Neural cell (in vitro differentiated cells): ENCODE measurements around the gene UNK. TPM values are rescaled to one million over a fixed set of nuclear protein-coding genes. Genes with fewer than 3 reads are reported as not detected.

Experiments used
- H2AFZ ChIP-seq: fragments of 200-600, 300-800 bp; sonication (generic), shearing (Covaris generic); 2 replicates; pipeline ENCODE4 v1.6.0; 2014; ENCODE audit warnings: low read depth, mild to moderate bottlenecking, antibody characterized with exemption, low read length, moderate library complexity
- H3F3A ChIP-seq: fragments of 200-600 bp; shearing (Covaris generic); 2 replicates; pipeline ENCODE4 v1.6.1; 2016; ENCODE audit warnings: mild to moderate bottlenecking, moderate library complexity, mixed read lengths, antibody characterized with exemption, low read length; ENCODE audit not compliant: insufficient read depth, poor library complexity, severe bottlenecking
- H3K27ac ChIP-seq: fragments of 200-600, 300-800 bp; sonication (generic), shearing (Covaris generic); 2 replicates; pipeline ENCODE4 v1.5.1; 2014; ENCODE audit warnings: mild to moderate bottlenecking, low read length, moderate library complexity
- H3K27me3 ChIP-seq: fragments of 300-800, 200-600 bp; sonication (generic), shearing (Covaris generic); 2 replicates; pipeline ENCODE4 v1.6.0; 2014; ENCODE audit warnings: mild to moderate bottlenecking, low read depth, low read length, moderate library complexity; ENCODE audit not compliant: insufficient read depth
- H3K36me3 ChIP-seq: fragments of 300-800, 200-600 bp; sonication (generic), shearing (Covaris generic); 2 replicates; pipeline ENCODE4 v1.5.1; 2014; ENCODE audit warnings: mild to moderate bottlenecking, antibody characterized with exemption, low read length, moderate library complexity; ENCODE audit not compliant: insufficient read depth
- H3K4me2 ChIP-seq: fragments of 300-800, 200-600 bp; sonication (generic), shearing (Covaris generic); 2 replicates; pipeline ENCODE4 v1.6.0; 2014; ENCODE audit warnings: mild to moderate bottlenecking, low read length
- H3K4me3 ChIP-seq: fragments of 300-800, 200-600 bp; sonication (generic), shearing (Covaris generic); 2 replicates; pipeline ENCODE4 v1.5.1; 2014; ENCODE audit warnings: mild to moderate bottlenecking, low read length, moderate library complexity
- H3K79me2 ChIP-seq: fragments of 200-600 bp; shearing (Covaris generic); replicated peaks from 2 replicates; pipeline ENCODE4 v1.6.0; 2014; ENCODE audit warnings: mild to moderate bottlenecking, low read length, moderate library complexity; ENCODE audit not compliant: insufficient read depth
- H3K9ac ChIP-seq: fragments of 300-800, 200-600 bp; sonication (generic), shearing (Covaris generic); 2 replicates; pipeline ENCODE4 v1.6.1; 2016; ENCODE audit warnings: mild to moderate bottlenecking, low read length, mixed read lengths
- H3K9me2 ChIP-seq: fragments of 200-600 bp; shearing (Covaris generic); 2 replicates; pipeline ENCODE4 v1.6.1; 2016; ENCODE audit warnings: mild to moderate bottlenecking, low read length, mixed read lengths; ENCODE audit not compliant: insufficient read depth
- H3K9me3 ChIP-seq: fragments of 200-600, 300-800 bp; sonication (generic), shearing (Covaris generic); 2 replicates; pipeline ENCODE4 v1.6.1; 2016; ENCODE audit warnings: mild to moderate bottlenecking, mixed run types, low read length, moderate library complexity, mixed read lengths
- H4K20me1 ChIP-seq: fragments of 200-600 bp; shearing (Covaris generic); 2 replicates; pipeline ENCODE4 v1.6.1; 2016; ENCODE audit warnings: mild to moderate bottlenecking, mixed run types; ENCODE audit not compliant: insufficient read depth
- EP300 ChIP-seq: fragments of 450-650 bp; conservative IDR thresholded peaks from 2 replicates; pipeline ENCODE4 v1.6.1; 2014; ENCODE audit warnings: antibody characterized with exemption, mild to moderate bottlenecking, moderate library complexity; ENCODE audit not compliant: poor library complexity, severe bottlenecking
- EZH2 ChIP-seq: fragments of 200-600, 300-800 bp; shearing (Covaris generic), sonication (generic); IDR thresholded peaks from 2 replicates; pipeline ENCODE4 v1.6.1; 2014; ENCODE audit warnings: antibody characterized with exemption, low read length, borderline replicate concordance, mild to moderate bottlenecking; ENCODE audit not compliant: insufficient read depth, poor library complexity, severe bottlenecking
- MXI1 ChIP-seq: fragments of 450-650 bp; conservative IDR thresholded peaks from 2 replicates; pipeline ENCODE4 v1.6.1; 2014; ENCODE audit warnings: antibody characterized with exemption, mild to moderate bottlenecking; ENCODE audit not compliant: poor library complexity, severe bottlenecking
- POLR2AphosphoS5 ChIP-seq: IDR thresholded peaks from 2 replicates; pipeline ENCODE4 v1.6.1; 2012
- RAD21 ChIP-seq: fragments of 450-650 bp; conservative IDR thresholded peaks from 2 replicates; pipeline ENCODE4 v1.6.1; 2014; ENCODE audit warnings: antibody characterized with exemption, mild to moderate bottlenecking, moderate library complexity
- SMC3 ChIP-seq: fragments of 450-650 bp; conservative IDR thresholded peaks from 2 replicates; pipeline ENCODE4 v1.6.1; 2014; ENCODE audit warnings: antibody characterized with exemption, mild to moderate bottlenecking, moderate library complexity; ENCODE audit not compliant: poor library complexity
- TAF1 ChIP-seq: IDR thresholded peaks from 2 replicates; pipeline ENCODE4 v1.6.1; 2012; ENCODE audit warnings: low read depth
- polyA plus RNA-seq: library from polyadenylated mRNA; depleted of rRNA; stranded (reverse); fragments of >200 nt; gene quantifications from 2 replicates; pipeline ENCODE4 v1.2.3, GENCODE V29; 2014
- TF ChIP-seq, protein P1 (sequence below): fragments of 450-650 bp; IDR thresholded peaks from 2 replicates; pipeline ENCODE4 v1.5.1; 2014; ENCODE audit warnings: antibody characterized with exemption, mild to moderate bottlenecking, moderate library complexity; ENCODE audit not compliant: poor library complexity, severe bottlenecking
- TF ChIP-seq, protein P2 (sequence below): IDR thresholded peaks from 2 replicates; pipeline ENCODE4 v1.6.1; 2012; ENCODE audit warnings: borderline replicate concordance

UNK gene
- polyA plus RNA-seq, 1 donor from 2014 or later = 29.9 TPM

- no peaks in the 10 kb centered on the region for H3K27me3 ChIP-seq
- H3K4me3 ChIP-seq = no peak overlapping the region
- H3K27ac ChIP-seq = no peak overlapping the region
- no peaks in the 10 kb centered on the region for H3K36me3 ChIP-seq
- no peaks in the 10 kb centered on the region for H3K9me3 ChIP-seq
- H4K20me1 ChIP-seq = no peaks in the 10 kb centered on the region
- no peak overlapping the region for H3K4me2 ChIP-seq
- H3K79me2 ChIP-seq = no peaks in the 10 kb centered on the region
- H3K9ac ChIP-seq = no peak overlapping the region
- no peaks in the 10 kb centered on the region for H3K9me2 ChIP-seq
- H3F3A ChIP-seq = no peaks in the 10 kb centered on the region
- TF ChIP-seq SMC3 = no peak
- no peak for TF ChIP-seq EP300
- no peak for TF ChIP-seq MXI1
- TF ChIP-seq EZH2 = no peak
- TF ChIP-seq POLR2AphosphoS5 = no peak
- no peak for TF ChIP-seq TAF1
- TF ChIP-seq, protein P1, sequence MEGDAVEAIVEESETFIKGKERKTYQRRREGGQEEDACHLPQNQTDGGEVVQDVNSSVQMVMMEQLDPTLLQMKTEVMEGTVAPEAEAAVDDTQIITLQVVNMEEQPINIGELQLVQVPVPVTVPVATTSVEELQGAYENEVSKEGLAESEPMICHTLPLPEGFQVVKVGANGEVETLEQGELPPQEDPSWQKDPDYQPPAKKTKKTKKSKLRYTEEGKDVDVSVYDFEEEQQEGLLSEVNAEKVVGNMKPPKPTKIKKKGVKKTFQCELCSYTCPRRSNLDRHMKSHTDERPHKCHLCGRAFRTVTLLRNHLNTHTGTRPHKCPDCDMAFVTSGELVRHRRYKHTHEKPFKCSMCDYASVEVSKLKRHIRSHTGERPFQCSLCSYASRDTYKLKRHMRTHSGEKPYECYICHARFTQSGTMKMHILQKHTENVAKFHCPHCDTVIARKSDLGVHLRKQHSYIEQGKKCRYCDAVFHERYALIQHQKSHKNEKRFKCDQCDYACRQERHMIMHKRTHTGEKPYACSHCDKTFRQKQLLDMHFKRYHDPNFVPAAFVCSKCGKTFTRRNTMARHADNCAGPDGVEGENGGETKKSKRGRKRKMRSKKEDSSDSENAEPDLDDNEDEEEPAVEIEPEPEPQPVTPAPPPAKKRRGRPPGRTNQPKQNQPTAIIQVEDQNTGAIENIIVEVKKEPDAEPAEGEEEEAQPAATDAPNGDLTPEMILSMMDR = no peak
- no peak for TF ChIP-seq RAD21
- TF ChIP-seq, protein P2, sequence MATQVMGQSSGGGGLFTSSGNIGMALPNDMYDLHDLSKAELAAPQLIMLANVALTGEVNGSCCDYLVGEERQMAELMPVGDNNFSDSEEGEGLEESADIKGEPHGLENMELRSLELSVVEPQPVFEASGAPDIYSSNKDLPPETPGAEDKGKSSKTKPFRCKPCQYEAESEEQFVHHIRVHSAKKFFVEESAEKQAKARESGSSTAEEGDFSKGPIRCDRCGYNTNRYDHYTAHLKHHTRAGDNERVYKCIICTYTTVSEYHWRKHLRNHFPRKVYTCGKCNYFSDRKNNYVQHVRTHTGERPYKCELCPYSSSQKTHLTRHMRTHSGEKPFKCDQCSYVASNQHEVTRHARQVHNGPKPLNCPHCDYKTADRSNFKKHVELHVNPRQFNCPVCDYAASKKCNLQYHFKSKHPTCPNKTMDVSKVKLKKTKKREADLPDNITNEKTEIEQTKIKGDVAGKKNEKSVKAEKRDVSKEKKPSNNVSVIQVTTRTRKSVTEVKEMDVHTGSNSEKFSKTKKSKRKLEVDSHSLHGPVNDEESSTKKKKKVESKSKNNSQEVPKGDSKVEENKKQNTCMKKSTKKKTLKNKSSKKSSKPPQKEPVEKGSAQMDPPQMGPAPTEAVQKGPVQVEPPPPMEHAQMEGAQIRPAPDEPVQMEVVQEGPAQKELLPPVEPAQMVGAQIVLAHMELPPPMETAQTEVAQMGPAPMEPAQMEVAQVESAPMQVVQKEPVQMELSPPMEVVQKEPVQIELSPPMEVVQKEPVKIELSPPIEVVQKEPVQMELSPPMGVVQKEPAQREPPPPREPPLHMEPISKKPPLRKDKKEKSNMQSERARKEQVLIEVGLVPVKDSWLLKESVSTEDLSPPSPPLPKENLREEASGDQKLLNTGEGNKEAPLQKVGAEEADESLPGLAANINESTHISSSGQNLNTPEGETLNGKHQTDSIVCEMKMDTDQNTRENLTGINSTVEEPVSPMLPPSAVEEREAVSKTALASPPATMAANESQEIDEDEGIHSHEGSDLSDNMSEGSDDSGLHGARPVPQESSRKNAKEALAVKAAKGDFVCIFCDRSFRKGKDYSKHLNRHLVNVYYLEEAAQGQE = no peak
- no peak overlapping the region for H2AFZ ChIP-seq
Observed at GRCh38 chr17:75819678-75820077, 35.1 kb downstream of the UNK start.

GRCh38 chr17:75820094-75821080, 35.8 kb downstream of the UNK start:
- no peaks in the 10 kb centered on the region for H3F3A ChIP-seq
- H4K20me1 ChIP-seq = no peaks in the 10 kb centered on the region
- H3K79me2 ChIP-seq = no peaks in the 10 kb centered on the region
- H3K9ac ChIP-seq = no peak overlapping the region
- TF ChIP-seq POLR2AphosphoS5 (no peak), MXI1 (no peak), RAD21 (no peak), EP300 (no peak), TAF1 (no peak), EZH2 (no peak)
- TF ChIP-seq, protein P2 = no peak
- no peak overlapping the region for H3K4me3 ChIP-seq
- H3K4me2 ChIP-seq = no peak overlapping the region
- no peaks in the 10 kb centered on the region for H3K27me3 ChIP-seq
- no peak overlapping the region for H2AFZ ChIP-seq
- H3K27ac ChIP-seq = no peak overlapping the region
- no peaks in the 10 kb centered on the region for H3K9me3 ChIP-seq
- H3K36me3 ChIP-seq = no peaks in the 10 kb centered on the region
- no peaks in the 10 kb centered on the region for H3K9me2 ChIP-seq
